ENCODE measurements around the gene LDAF1.
A peak's percentile ranks its signal among the peaks of the same experiment; 100 is the strongest.
"Not testable (repeated sequence)": the region's sequence is repeated elsewhere in the genome, so short reads cannot be mapped to it uniquely, and the experiment has no call there.

LDAF1 gene

DNA sequence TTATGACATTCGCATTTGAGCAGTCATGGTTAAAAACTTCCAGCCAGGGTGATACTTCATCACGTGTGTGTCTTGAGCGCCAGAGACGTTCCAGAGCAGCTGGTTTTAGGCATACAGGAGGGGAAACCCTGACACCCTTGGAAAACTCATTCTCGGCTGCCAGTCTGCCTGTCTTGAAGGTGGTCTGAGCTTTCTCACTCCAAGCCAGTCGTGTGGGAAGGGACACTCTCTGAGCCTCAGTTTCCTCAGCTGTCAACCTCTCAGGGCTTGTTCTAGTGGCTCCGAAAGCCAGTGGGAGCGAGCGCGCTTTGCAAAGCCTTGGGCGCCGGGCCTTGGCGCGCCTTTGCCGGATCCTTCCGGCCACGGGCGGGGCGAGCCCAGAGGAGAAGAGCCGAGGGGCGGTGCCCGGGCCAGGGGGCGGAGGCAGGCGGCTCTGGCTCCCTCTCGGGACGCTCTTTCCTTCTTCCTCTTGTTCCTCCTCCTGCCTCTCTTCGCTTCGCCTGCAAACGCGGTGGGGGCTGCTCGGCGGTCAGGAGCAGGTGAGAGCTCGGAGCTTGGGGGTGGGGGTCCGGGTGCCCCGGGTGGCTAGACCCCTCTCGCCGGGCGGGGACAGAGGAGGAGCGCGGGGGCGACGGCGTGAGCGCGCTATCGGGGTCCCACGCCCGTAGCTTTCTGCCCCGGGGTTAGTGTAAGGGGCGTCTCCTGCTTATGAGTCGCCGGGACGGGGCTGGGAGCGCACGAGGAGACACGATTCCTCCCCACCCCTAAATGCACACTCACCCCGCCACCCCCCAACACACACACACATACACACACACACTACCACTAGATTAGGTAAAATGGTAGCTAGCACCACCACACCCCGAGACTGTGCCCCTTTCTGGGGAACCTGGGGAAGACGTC is at the start of gene LDAF1:
LDAF1 (plus strand) TSS at position 467 of the 903 bp plus-strand sequence. CDS start 2,509 bp downstream, outside the sequence.
- peak; percentile 67 for DNase-seq (ENCODE audit: low read depth)

DNA sequence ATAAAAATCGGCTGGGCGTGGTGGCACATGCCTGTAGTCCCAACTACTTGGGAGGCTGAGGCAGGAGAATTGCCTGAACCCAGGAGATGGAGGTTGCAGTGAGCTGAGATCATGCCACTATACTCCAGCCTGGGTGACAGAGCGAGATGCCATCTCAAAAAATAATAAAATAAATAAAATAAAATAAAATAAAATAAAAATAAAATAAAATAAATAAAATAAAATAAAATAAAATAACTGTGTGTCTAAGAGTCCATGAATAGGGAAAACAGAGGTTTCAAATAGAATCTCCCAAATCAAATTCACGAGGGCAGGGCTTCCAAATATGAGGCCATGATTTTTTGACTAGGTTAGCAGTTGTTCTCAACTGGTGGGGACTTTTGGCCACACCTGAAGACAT is 42.9 kb upstream of the LDAF1 start:
- DNase-seq (ENCODE audit: low read depth) = not testable (repeated sequence)

- DNase-seq (ENCODE audit: low read depth) = no peak
Observed at GRCh38 chr16:21116148-21116693, 42.3 kb upstream of the LDAF1 start.

- DNase-seq (ENCODE audit: low read depth) = no peak
Observed at GRCh38 chr16:21117567-21117966, 40.9 kb upstream of the LDAF1 start.

GRCh38 chr16:21120976-21121520 is 37.4 kb upstream of the LDAF1 start:
- no peak for DNase-seq (ENCODE audit: low read depth)

- no peak for DNase-seq (ENCODE audit: low read depth)
Observed at GRCh38 chr16:21125191-21125590, 33.3 kb upstream of the LDAF1 start.

- no peak for DNase-seq (ENCODE audit: low read depth)
Observed at GRCh38 chr16:21126518-21126917, 32.0 kb upstream of the LDAF1 start.

DNA sequence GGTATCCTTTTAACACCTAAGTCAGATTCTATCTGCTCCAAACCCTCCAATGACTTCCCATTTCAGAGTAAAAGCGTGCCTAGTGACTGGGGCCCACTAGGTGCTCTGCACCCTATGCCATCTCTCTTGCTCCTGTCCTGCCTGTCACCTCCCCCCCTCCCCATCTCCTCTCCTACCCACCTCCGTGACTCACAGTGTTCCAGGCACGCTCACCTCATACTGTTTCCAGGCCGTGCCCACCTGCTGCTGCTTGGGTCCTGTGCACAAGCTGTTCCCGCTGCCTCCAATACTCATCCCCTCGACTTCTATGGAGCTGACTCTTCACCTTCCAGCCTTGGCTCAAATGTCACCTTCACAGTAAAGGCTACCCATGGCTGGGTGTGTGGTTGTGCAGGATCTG is 29.5 kb upstream of the LDAF1 start:
- no peak for DNase-seq (ENCODE audit: low read depth)

GRCh38 chr16:21130811-21131210 is 27.7 kb upstream of the LDAF1 start:
- no peak for DNase-seq (ENCODE audit: low read depth)

DNA sequence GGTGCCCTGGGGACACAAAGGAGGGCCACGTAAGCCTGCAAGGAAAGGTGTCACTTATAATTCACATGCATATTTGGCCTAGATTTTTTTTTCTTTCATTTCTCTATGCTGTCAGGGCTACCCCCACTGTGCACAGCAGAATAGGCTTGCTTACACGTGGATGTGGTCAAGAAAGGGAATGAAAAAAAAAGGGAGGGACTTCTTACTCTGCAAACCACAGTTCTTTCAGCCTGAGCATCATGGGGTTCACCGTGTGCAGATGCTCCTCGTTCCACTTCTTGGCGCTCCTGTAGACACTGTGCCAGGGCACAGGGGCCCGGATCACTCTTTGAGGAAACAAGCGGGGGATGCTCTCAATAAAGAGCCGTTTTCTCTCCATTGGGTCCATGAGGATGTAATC is 24.4 kb upstream of the LDAF1 start:
- DNase-seq (ENCODE audit: low read depth) = no peak

GRCh38 chr16:21145738-21146137 is 12.7 kb upstream of the LDAF1 start:
- no peak for DNase-seq (ENCODE audit: low read depth)

DNA sequence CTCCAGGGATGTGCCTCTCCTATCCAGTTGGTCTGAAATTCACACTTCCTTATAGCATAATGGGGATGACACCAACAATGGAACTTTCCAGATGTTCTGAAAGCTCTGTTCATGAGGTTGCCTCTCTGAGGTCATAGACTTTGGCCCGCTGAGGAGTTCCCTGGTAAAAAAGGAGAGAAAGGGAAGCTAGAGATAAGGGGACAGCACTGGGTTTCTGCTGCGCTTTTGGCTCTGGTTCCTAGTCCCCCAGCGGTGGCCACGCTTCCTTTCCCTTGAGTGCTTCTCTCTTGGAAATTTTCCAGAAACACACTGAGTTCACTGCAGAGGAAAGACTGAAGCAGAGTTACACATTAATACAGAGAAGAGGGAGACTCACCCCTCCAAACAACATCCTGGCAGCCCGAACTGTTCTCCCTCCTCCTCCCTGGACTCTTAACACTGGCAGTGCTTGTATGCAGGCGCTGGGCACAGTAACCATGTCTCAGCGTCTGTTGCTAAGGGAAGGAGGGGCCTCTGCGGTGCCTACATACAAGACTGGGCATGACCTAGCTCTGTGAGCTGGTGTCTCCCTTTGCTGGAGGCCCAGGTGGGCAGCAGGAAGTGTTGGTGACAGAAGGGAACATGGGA is 8.0 kb upstream of the LDAF1 start, which contains the start of gene DNAH3:
DNAH3 (minus strand) TSS at position 472 of the 627 bp plus-strand sequence. CDS start 527 bp downstream, outside the sequence.
- DNase-seq (ENCODE audit: low read depth) = no peak

DNA sequence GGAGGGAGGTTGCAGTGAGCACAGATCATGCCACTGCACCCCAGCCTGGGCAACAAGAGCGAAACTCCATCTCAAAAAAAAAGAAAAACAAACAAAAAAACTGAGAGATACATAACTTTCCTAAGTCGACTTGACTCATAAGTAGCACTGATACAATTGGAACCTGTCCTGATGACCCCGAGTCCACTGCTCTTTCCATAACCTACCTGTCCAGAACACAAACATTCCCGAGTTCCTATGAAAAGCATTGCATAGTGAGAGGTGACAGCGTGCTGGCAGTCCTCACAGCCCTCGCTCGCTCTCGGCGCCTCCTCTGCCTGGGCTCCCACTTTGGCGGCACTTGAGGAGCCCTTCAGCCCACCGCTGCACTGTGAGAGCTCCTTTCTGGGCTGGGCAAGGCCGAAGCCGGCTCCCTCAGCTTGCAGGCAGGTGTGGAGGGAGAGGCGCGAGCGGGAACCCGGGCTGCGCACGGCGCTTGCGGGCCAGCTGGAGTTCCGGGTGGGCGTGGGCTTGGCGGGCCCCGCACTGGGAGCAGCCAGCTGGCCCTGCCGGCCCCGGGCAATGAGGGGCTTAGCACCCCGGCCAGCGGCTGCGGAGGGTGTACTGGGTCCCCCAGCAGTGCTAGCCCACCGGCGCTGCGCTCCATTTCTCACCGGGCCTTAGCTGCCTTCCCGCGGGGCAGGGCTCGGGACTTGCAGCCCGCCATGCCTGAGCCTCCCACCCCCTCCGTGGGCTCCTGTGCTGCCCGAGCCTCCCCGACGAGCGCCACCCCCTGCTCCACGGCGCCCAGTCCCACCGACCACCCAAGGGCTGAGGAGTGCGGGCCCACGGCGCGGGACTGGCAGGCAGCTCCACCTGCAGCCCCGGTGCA is 6.1 kb upstream of the LDAF1 start:
- DNase-seq (ENCODE audit: low read depth) = not testable (repeated sequence)

DNA sequence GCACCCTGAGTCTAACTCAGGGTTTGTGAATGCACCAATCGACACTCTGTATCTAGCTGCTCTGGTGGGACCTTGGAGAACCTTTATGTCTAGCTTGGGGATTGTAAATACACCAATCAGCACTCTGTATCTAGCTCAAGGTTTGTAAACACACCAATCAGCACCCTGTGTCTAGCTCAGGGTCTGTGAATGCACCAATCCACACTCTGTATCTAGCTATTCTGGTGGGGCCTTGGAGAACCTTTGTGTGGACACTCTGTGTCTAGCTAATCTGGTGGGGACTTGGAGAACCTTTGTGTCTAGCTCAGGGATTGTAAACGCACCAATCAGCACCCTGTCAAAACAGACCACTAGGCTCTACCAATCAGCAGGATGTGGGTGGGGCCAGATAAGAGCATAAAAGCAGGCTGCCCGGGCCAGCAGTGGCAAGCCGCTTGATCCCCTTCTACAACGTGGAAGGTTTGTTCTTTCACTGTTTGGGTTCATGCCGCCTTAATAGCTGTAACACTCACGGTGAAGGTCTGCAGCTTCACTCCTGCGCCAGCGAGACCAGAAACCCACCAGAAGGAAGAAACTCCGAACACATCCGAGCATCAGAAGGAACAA is 5.2 kb upstream of the LDAF1 start:
- DNase-seq (ENCODE audit: low read depth) = not testable (repeated sequence)

GRCh38 chr16:21156011-21156410 is 2.5 kb upstream of the LDAF1 start:
- DNase-seq (ENCODE audit: low read depth) = not testable (repeated sequence)

- no peak for DNase-seq (ENCODE audit: low read depth)
Observed at GRCh38 chr16:21156767-21157467, 1.6 kb upstream of the LDAF1 start.

DNA sequence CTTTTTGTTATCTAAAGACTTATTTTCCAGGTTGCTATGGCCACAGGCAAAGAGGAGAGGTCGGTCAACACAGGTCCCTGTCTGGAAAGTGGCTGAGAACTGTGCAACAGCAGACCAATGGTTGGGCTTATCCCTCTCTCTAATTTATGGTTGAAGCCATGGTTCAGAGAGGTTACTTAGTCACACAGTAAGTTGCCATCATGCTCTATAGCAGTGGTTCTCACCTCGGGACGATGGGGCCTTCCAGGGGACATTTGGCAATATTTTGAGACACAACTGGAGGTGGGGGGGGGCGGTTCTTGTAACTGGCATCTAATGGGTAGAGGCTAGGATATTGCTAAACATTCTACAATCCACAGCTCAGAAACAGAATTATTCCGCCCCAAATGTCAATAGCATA is 842 bp upstream of the LDAF1 start:
- DNase-seq (ENCODE audit: low read depth) = no peak

DNA sequence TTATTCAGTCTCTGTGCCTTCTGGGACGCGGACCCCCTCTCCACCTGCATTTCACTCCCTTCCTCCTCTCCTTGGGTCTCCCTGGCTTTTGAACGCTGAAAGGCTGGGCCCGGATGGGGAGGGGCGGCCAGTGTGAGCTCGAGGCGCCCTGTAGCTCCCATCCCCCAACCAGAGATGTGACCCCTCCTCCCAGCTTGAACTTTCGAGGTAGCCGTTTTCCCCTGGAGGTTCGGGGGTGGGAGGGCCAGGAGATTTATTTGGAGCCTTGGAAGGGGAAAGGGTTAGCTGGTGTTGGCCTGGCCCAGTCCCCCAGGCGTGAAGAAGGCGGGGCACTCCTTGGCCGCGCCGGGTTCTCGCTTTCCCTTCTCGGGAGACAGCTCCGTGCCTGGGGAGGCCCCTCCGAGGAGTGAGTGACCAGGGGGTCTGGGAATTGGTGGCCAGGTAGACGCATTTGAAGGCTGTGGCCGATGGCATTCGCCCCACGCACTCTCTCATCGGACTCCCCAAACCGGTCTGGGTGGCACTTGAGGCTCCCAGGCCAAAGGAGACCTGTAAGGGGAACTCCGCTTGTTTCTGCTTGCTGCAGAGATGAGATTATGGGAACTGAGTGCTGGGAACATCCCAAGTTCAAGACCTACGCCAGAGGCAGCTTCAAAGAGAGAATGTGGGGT is 942 bp downstream of the LDAF1 start:
- no peak for DNase-seq (ENCODE audit: low read depth)

- no peak for DNase-seq (ENCODE audit: low read depth)
Observed at GRCh38 chr16:21160276-21160675, 1.8 kb downstream of the LDAF1 start.

DNA sequence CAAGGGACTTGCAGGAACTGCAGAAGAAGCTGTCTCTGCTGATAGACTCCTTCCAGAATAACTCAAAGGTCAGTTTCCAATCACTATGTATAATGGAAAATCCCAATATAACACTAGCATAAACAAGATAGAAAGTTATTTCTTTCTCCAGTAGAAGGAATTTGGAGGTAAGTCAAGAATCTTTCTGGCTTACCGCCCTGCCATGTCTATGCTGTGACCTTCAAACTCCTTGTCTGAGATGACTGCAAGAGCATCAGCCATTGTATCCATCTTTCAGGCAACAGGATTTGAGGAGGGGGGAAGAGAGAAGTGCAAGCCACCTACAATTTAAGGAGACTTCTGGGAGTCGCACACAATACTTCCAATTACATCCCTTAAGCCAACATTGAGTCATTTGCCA is 2.7 kb downstream of the LDAF1 start:
- DNase-seq (ENCODE audit: low read depth) = no peak
